GOT3 (cell line): ENCODE measurements around the gene OTUD3.
"Not testable (repeated sequence)": the region's sequence is repeated elsewhere in the genome, so short reads cannot be mapped to it uniquely, and the experiment has no call there.

ENCODE experiments used
- DNase-seq: peaks from one replicate; lab custom pipeline; 2025; ENCODE audit warnings: mixed read lengths; lab: John Stamatoyannopoulos, UW

Gene OTUD3

GRCh38 chr1:19868575-19868974, 13.6 kb upstream of the OTUD3 start:
- not testable (repeated sequence) for DNase-seq

GRCh38 chr1:19869453-19869852, 12.7 kb upstream of the OTUD3 start:
- not testable (repeated sequence) for DNase-seq

- DNase-seq = no peak
These were observed 12.3 kb upstream of the OTUD3 start for GRCh38 chr1:19869929-19870328.

- DNase-seq = no peak
These were observed 10.0 kb upstream of the OTUD3 start for GRCh38 chr1:19872190-19872589.

- DNase-seq = no peak
These were observed 4.9 kb upstream of the OTUD3 start for GRCh38 chr1:19877181-19877750.

- DNase-seq = no peak
These were observed 4.2 kb upstream of the OTUD3 start for GRCh38 chr1:19877821-19878636.

- no peak for DNase-seq
These were observed 3.6 kb upstream of the OTUD3 start for GRCh38 chr1:19878637-19878985.

- DNase-seq = no peak
These were observed 3.0 kb upstream of the OTUD3 start for GRCh38 chr1:19879227-19879626.

- no peak for DNase-seq
These were observed 2.5 kb upstream of the OTUD3 start for GRCh38 chr1:19879661-19880060.

GRCh38 chr1:19880841-19881240, 1.4 kb upstream of the OTUD3 start:
- DNase-seq = not testable (repeated sequence)

- DNase-seq = no peak
These were observed 2.1 kb downstream of the OTUD3 start for GRCh38 chr1:19884312-19884711.

- no peak for DNase-seq
These were observed 3.6 kb downstream of the OTUD3 start for GRCh38 chr1:19885821-19886220.

GRCh38 chr1:19888112-19888511, 5.9 kb downstream of the OTUD3 start:
- no peak for DNase-seq

- no peak for DNase-seq
These were observed 7.5 kb downstream of the OTUD3 start for GRCh38 chr1:19889656-19890055.

GRCh38 chr1:19892129-19892528, 9.9 kb downstream of the OTUD3 start:
- DNase-seq = no peak

GRCh38 chr1:19892628-19893168, 10.5 kb downstream of the OTUD3 start:
- DNase-seq = no peak

- no peak for DNase-seq
These were observed 11.5 kb downstream of the OTUD3 start for GRCh38 chr1:19893687-19894086.

GRCh38 chr1:19894218-19894617, 12.0 kb downstream of the OTUD3 start:
- DNase-seq = no peak

GRCh38 chr1:19901653-19902052, 19.5 kb downstream of the OTUD3 start:
- DNase-seq = no peak

- DNase-seq = no peak
These were observed 21.4 kb downstream of the OTUD3 start for GRCh38 chr1:19903621-19904020.

GRCh38 chr1:19907456-19907855, 25.3 kb downstream of the OTUD3 start:
- DNase-seq = no peak

GRCh38 chr1:19909392-19909791, 27.2 kb downstream of the OTUD3 start:
- DNase-seq = no peak

- no peak for DNase-seq
These were observed 27.8 kb downstream of the OTUD3 start for GRCh38 chr1:19909971-19910370.

- DNase-seq = no peak
These were observed 28.5 kb downstream of the OTUD3 start for GRCh38 chr1:19910650-19911049.
